Renal cortex interstitium (tissue), 11 donors: ENCODE results near the gene PDE4D. TPM values are rescaled to one million over a fixed set of nuclear protein-coding genes. Genes with fewer than 3 reads are reported as not detected.
A peak's percentile ranks its signal among the peaks of the same experiment; 100 is the strongest.
"Not testable (repeated sequence)": the region's sequence is repeated elsewhere in the genome, so short reads cannot be mapped to it uniquely, and the experiment has no call there.

Experiments used
- DNase-seq, 11 donors: peaks; one replicate each; pipeline ENCODE4 v3.0.0-alpha.2; 2013; ENCODE audit warnings: low read depth in 9 of 11, low spot score in 4 of 11; ENCODE audit errors: extremely low read depth in 1 of 11
- polyA plus RNA-seq, 3 donors: library from polyadenylated mRNA; unstranded; fragments of 120-200 nt; gene quantifications; one replicate each; pipeline ENCODE4 v1.2.1, GENCODE V29; 2013; ENCODE audit not compliant: insufficient read length in 3 of 3

The PDE4D gene
- polyA plus RNA-seq, 3 donors = 18.6 to 43.9 (median 21.4) TPM

GRCh38 chr5:59407967-59408366 is 485.6 kb downstream of the PDE4D start:
- no peak for DNase-seq

- DNase-seq = no peak
These were observed 491.9 kb downstream of the PDE4D start for GRCh38 chr5:59401637-59402036.

DNA sequence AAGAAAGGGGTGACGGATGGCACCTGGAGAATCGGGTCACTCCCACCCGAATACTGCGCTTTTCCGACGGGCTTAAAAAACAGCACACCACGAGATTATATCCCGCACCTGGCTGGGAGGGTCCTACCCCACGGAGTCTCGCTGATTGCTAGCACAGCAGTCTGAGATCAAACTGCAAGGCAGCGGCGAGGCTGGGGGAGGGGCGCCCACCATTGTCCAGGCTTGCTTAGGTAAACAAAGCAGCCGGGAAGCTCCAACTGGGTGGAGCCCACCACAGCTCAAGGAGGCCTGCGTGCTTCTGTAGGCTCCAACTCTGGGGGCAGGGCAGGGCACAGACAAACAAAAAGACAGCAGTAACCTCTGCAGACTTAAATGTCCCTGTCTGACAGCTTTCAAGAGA is 498.6 kb downstream of the PDE4D start:
- DNase-seq = not testable (repeated sequence)

DNA sequence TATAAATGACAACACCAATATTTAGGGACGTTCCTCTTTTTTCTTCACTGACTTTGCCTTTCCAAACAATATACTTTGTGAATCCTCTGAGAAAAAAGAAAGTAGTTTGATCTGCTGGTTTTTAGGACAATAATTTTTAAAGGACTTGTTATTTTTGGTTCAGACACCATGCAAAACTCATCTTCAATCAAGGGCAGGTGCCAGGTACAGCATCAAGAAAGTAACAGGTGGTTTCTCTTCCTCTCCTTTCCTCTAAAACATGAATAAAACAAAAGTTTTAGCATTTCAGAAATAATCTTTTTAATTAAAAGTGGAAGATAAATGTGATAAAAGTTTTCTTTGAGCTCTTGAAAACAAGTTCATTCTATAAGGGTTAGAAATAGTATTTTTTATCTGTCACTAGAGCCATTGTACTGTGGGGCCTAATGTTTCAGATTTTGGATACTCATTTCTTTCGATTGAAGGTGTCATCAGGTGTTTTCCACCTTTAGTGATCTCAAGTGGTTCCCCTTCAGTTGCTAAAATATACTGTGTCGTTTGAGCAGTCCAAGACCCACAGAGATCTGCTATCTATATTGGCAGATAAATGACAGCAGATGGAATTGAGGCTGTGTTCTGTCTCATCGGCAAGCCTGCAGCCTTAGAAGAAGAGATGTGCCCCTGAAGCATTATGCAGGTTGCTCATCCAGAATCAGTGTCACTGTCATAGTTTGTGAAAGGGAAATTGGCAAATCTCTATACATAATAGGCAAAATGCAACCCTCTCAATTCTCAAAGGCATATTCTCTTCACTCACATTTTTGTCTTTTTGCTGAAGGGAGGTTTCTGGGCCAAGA is 499.7 kb downstream of the PDE4D start:
- no peak for DNase-seq

GRCh38 chr5:59391576-59391975 is 501.9 kb downstream of the PDE4D start:
- DNase-seq = no peak

- DNase-seq = no peak
These were observed 502.5 kb downstream of the PDE4D start for GRCh38 chr5:59390989-59391388.

GRCh38 chr5:59390074-59390659 is 503.4 kb downstream of the PDE4D start:
- DNase-seq = peak in 9 of 11 donors; percentile 5 to 41 (median 22)

GRCh38 chr5:59387127-59387526 is 506.4 kb downstream of the PDE4D start:
- DNase-seq = no peak

DNA sequence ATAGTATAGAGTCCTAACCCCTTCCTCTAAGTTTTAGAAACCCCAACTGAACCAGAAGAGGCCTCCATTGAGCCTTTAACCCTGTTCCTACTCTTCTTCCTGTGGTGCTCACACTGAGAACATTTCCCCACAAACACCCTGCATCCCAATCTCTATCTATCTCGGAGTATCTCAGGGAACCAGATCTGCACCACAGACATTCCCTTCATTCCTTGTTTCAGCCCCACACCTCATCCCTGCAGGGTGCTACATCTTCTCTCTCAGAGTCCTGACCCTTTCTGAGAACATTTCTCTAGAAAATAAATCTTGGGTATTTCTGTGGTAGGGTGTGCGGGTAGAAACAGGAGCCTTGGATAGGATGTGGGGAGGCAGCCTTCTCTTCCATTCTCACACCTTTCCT is 507.8 kb downstream of the PDE4D start:
- DNase-seq = no peak

DNA sequence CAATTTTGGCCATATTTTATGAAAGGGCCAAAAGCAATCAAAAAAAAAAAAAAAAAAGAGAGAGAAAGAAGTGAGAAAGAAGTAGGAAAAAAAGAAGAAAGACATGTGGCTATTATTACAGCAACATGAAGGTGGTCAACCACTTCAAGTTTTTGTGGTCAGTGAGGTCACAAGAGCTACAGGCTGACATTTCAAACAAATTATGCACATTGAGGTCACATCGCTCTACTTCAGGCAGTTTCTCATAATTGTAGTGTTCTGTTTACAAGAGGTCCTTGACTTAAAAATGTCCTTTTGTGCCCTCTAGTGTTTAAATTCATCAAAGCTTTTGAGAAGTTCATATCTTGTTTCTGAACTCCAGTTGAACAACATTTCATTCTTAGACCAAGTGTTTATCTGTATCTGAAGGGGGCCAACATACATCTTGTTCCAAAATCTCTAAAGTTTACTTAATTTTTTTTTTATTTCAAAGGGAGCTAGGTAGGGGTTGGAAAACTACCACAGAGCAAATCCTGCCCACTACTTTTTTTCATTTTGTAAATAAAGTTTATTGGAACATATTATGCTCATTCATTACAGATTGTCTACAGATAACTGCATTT is 513.1 kb downstream of the PDE4D start:
- DNase-seq = peak in 10 of 11 donors; percentile 36 to 67 (median 48)

- DNase-seq = not testable (repeated sequence)
These were observed 519.5 kb downstream of the PDE4D start for GRCh38 chr5:59374036-59374435.

GRCh38 chr5:59371525-59372127 is 521.9 kb downstream of the PDE4D start:
- no peak for DNase-seq

- DNase-seq = no peak
These were observed 524.6 kb downstream of the PDE4D start for GRCh38 chr5:59368951-59369350.

GRCh38 chr5:59367791-59368394 is 525.6 kb downstream of the PDE4D start:
- peak in 9 of 11 donors; percentile 45 to 75 (median 56) for DNase-seq

- no peak for DNase-seq
These were observed 526.7 kb downstream of the PDE4D start for GRCh38 chr5:59366784-59367183.

GRCh38 chr5:59362438-59362837 is 531.1 kb downstream of the PDE4D start:
- no peak for DNase-seq

DNA sequence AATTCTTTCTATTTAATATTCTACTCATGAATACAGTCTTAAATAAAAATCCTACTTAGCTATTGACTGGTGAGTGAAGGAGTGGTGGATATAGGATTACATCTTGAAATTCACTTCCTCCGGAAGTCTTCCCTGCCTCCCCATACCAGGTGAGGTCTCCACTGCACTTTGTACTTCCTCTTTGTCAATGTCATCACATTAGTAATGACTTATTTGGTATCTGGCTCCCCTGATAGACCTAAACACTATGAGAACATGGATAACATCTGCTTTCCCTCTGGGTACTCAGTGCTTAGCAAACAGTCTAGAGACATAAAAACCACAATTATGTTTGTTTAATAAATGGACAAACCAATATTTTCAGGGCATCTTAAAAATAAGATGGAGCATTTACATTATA is 532.1 kb downstream of the PDE4D start:
- DNase-seq = no peak

DNA sequence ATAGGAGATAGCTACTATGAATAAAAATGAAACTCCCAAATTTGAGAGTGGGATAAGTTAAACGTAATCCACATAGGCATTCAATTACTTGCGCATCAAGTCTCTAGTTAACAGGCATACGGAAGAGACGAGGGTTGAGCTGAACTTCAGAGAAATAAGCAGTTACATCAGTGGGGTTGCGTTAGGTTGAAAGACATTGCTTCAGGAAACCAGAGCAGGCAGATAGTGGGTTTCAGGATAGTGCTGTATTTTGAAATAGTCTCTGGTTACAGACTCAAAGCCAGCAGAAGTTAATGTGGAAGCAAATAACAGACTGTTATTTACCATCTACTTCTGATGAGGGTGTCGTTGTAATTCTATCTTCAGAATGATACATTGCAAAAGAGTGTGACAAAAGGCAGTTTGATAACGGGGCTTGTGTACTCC is 533.4 kb downstream of the PDE4D start:
- no peak for DNase-seq
